ENCODE measurements around the gene TGIF2.
"Not testable (repeated sequence)": the region's sequence is repeated elsewhere in the genome, so short reads cannot be mapped to it uniquely, and the experiment has no call there.

Gene TGIF2

DNA sequence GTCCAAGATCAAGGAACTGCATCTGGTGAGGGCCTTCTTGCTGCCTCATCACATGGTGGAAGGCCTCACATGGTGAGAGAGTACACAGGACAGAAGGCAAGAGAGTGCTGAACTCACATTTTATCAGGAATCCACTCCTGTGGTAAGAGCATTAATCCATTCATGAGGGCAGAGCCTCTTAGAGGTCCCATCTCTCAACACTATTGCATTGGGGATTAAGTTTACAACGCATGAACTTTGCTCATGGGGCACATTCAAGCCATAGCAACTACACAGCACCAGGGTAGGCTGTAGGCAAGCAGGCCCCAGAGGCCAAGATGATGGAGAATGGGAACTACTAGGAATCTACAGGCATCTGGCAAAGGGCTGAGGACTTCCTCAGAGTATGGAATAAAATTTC lies 10.0 kb upstream of the TGIF2 start:
- H3K9me2 ChIP-seq (ENCODE audit: low read depth, low read length) = no peaks in the 10 kb centered on the region
- no peak overlapping the region for H3K27ac ChIP-seq (ENCODE audit: low read depth, low read length, poor library complexity, severe bottlenecking)
- TF ChIP-seq CTCF (IDR thresholded peaks at IDR 0.05; ENCODE audit: low read length) (no peak), EZH2 (IDR thresholded peaks at IDR 0.05; ENCODE audit: borderline replicate concordance, low read length) (no peak)
- no peaks in the 10 kb centered on the region for H3K4me1 ChIP-seq (ENCODE audit: insufficient read depth, low read length, severe bottlenecking)
- H3F3A ChIP-seq (ENCODE audit: insufficient read depth, low read length) = no peaks in the 10 kb centered on the region
- H3K9ac ChIP-seq (ENCODE audit: low read length) = no peak overlapping the region
- H3K4me2 ChIP-seq (ENCODE audit: low read length) = no peak overlapping the region
- peaks cover 6% of the 10 kb centered on the region for H3K9me3 ChIP-seq (ENCODE audit: low read length)
- H4K20me1 ChIP-seq (ENCODE audit: insufficient read depth, low read length) = no peaks in the 10 kb centered on the region
- H3K27me3 ChIP-seq (ENCODE audit: insufficient read depth, low read length) = no peaks in the 10 kb centered on the region; the same call in 1 of the 2 replicates
- H2AFZ ChIP-seq (ENCODE audit: low read length) = no peak overlapping the region
- no peaks in the 10 kb centered on the region; the same call in 1 of the 2 replicates for H3K36me3 ChIP-seq (ENCODE audit: insufficient read depth, low read length)
- no peak overlapping the region for H3K4me3 ChIP-seq (ENCODE audit: low read depth, low read length, poor library complexity, severe bottlenecking)
- H3K79me2 ChIP-seq (ENCODE audit: insufficient read depth, low read length) = no peaks in the 10 kb centered on the region

DNA sequence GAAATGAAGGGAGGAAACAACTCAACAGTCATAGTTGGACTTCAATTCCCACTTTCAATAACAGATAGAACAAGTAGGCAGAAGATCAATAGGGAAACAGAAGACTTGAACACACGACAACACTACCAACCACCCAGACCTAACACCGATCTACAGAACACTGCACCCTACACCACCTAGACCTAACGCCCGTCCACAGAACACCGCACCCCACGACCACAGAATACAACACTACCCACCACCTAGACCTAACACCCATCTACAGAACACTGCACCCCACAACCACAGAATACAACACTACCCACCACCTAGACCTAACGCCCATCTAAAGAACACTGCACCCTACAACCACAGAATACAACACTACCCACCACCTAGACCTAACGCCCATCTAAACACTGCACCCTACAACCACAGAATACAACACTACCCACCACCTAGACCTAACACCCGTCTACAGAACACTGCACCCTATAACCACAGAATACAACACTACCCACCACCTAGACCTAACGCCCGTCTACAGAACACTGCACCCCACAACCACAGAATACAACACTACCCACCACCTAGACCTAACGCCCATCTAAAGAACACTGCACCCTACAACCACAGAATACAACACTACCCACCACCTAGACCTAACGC lies 9.2 kb upstream of the TGIF2 start:
- not testable (repeated sequence) for H3K9me2 ChIP-seq (ENCODE audit: low read depth, low read length); H2AFZ ChIP-seq (ENCODE audit: low read length); H4K20me1 ChIP-seq (ENCODE audit: insufficient read depth, low read length); H3F3A ChIP-seq (ENCODE audit: insufficient read depth, low read length); H3K27ac ChIP-seq (ENCODE audit: low read depth, low read length, poor library complexity, severe bottlenecking); H3K79me2 ChIP-seq (ENCODE audit: insufficient read depth, low read length); H3K36me3 ChIP-seq (ENCODE audit: insufficient read depth, low read length); H3K4me2 ChIP-seq (ENCODE audit: low read length); H3K9me3 ChIP-seq (ENCODE audit: low read length); H3K9ac ChIP-seq (ENCODE audit: low read length); H3K4me1 ChIP-seq (ENCODE audit: insufficient read depth, low read length, severe bottlenecking); H3K4me3 ChIP-seq (ENCODE audit: low read depth, low read length, poor library complexity, severe bottlenecking); H3K27me3 ChIP-seq (ENCODE audit: insufficient read depth, low read length)

DNA sequence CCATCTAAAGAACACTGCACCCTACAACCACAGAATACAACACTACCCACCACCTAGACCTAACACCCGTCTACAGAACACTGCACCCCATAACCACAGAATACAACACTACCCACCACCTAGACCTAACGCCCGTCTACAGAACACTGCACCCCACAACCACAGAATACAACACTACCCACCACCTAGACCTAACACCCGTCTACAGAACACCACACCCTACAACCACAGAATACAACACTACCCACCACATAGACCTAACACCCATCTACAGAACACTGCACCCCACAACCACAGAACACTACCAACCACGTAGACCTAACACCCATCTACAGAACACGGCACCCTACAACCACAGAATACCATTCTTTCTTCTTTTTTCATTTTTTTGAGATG lies 8.7 kb upstream of the TGIF2 start:
- H3K4me3 ChIP-seq (ENCODE audit: low read depth, low read length, poor library complexity, severe bottlenecking); H3K9me2 ChIP-seq (ENCODE audit: low read depth, low read length); H2AFZ ChIP-seq (ENCODE audit: low read length); H3K36me3 ChIP-seq (ENCODE audit: insufficient read depth, low read length); H3K4me1 ChIP-seq (ENCODE audit: insufficient read depth, low read length, severe bottlenecking); H3K27me3 ChIP-seq (ENCODE audit: insufficient read depth, low read length); H3K4me2 ChIP-seq (ENCODE audit: low read length); H3F3A ChIP-seq (ENCODE audit: insufficient read depth, low read length); H3K27ac ChIP-seq (ENCODE audit: low read depth, low read length, poor library complexity, severe bottlenecking); H4K20me1 ChIP-seq (ENCODE audit: insufficient read depth, low read length); H3K79me2 ChIP-seq (ENCODE audit: insufficient read depth, low read length); H3K9ac ChIP-seq (ENCODE audit: low read length); H3K9me3 ChIP-seq (ENCODE audit: low read length): not testable (repeated sequence)

DNA sequence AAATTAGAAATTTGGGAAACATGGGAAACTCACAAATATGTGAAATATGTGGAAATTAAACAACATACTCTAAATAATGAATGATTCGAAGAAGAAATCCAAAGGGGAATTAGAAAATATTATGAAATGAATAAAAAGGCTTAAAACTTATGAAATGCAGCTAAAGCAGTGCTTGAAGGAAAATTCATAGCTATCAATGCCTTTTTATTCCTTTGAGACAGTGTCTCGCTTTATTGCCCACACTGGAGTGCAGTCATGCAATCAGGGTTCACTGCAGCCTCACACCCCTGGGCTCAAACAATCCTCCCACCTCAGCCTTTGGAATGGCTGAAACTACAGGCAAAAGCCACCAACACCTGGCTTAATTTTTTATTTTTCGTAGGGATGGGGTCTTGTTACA lies 7.9 kb upstream of the TGIF2 start:
- no peak overlapping the region for H3K4me2 ChIP-seq (ENCODE audit: low read length)
- no peaks in the 10 kb centered on the region; the same call in 1 of the 2 replicates for H3K27me3 ChIP-seq (ENCODE audit: insufficient read depth, low read length)
- H3K4me1 ChIP-seq (ENCODE audit: insufficient read depth, low read length, severe bottlenecking) = no peaks in the 10 kb centered on the region
- H3K79me2 ChIP-seq (ENCODE audit: insufficient read depth, low read length) = no peaks in the 10 kb centered on the region
- H3F3A ChIP-seq (ENCODE audit: insufficient read depth, low read length) = no peaks in the 10 kb centered on the region
- peaks cover 6% of the 10 kb centered on the region for H3K9me3 ChIP-seq (ENCODE audit: low read length)
- no peaks in the 10 kb centered on the region for H3K9me2 ChIP-seq (ENCODE audit: low read depth, low read length)
- H2AFZ ChIP-seq (ENCODE audit: low read length) = no peak overlapping the region
- H3K36me3 ChIP-seq (ENCODE audit: insufficient read depth, low read length) = no peaks in the 10 kb centered on the region; the same call in 1 of the 2 replicates
- no peak overlapping the region for H3K4me3 ChIP-seq (ENCODE audit: low read depth, low read length, poor library complexity, severe bottlenecking)
- no peak for TF ChIP-seq EZH2 (IDR thresholded peaks at IDR 0.05; ENCODE audit: borderline replicate concordance, low read length)
- TF ChIP-seq CTCF (IDR thresholded peaks at IDR 0.05; ENCODE audit: low read length) = no peak
- H3K27ac ChIP-seq (ENCODE audit: low read depth, low read length, poor library complexity, severe bottlenecking) = no peak overlapping the region
- H3K9ac ChIP-seq (ENCODE audit: low read length) = no peak overlapping the region
- H4K20me1 ChIP-seq (ENCODE audit: insufficient read depth, low read length) = no peaks in the 10 kb centered on the region
